NCI-H1092 treated with DMSO at 0.1 percent for 48 hours (cell line): Measurements from ENCODE around the gene FBLN1.

Source experiments
- DNase-seq: peaks from one replicate; lab custom pipeline; 2025; lab: John Stamatoyannopoulos, UW

FBLN1 gene

DNA sequence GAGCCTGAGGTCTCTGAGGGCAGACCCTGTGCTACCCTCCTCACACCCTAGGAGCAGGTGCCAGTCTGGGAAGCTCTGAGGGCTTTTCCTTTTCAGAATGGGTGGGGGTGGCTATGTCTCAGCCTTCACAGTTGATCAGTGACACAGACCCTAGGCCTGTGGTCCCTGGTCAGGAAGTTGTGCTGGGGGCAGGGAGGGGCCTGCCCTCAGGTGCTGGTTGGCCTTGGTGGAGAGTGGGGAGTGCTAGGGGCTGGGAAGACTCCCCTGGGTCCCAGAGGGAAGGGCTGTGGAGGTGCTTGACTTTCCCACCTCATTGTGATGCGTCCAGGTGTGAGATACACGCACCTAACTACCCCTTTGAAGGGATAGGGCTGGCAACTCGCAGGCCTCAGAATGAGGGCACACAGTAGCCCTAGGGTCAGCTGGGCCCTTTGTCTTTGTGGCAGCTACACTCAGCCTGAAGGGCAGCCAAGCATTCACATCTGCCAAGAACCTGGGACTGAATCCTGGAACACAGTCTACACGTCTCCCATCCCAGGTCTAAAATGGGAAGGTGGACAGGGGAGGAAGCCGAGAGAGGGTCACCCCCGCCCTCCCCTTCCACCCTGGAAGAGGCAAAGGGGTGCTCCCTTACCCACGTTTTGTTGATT lies 137.7 kb downstream of the FBLN1 start:
- no peak for DNase-seq

- DNase-seq, result no peak
Observed at GRCh38 chr22:45640941-45641621, 138.4 kb downstream of the FBLN1 start.

DNA sequence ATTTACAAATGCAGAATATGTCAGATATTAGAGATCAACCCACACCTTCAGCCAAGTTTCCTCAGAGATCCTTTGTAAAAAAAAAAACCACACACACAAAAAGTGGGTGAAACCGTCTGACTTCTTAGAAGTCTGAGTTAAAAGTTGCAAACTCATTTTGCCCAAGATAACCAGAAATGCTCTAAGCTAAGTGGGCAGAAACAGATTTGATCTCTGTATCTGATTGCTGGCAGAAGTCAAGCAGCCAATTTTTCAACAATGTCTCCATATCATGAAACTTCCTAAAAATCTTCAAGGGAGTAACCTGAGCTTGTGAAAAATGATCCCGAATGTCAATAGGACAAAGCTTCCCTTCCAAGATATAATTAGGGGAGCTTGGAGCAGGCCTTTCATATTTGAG lies 140.3 kb downstream of the FBLN1 start:
- no peak for DNase-seq

GRCh38 chr22:45644714-45645113 lies 142.0 kb downstream of the FBLN1 start:
- DNase-seq, result no peak

- no peak for DNase-seq
Observed at GRCh38 chr22:45645150-45645525, 142.5 kb downstream of the FBLN1 start.

DNA sequence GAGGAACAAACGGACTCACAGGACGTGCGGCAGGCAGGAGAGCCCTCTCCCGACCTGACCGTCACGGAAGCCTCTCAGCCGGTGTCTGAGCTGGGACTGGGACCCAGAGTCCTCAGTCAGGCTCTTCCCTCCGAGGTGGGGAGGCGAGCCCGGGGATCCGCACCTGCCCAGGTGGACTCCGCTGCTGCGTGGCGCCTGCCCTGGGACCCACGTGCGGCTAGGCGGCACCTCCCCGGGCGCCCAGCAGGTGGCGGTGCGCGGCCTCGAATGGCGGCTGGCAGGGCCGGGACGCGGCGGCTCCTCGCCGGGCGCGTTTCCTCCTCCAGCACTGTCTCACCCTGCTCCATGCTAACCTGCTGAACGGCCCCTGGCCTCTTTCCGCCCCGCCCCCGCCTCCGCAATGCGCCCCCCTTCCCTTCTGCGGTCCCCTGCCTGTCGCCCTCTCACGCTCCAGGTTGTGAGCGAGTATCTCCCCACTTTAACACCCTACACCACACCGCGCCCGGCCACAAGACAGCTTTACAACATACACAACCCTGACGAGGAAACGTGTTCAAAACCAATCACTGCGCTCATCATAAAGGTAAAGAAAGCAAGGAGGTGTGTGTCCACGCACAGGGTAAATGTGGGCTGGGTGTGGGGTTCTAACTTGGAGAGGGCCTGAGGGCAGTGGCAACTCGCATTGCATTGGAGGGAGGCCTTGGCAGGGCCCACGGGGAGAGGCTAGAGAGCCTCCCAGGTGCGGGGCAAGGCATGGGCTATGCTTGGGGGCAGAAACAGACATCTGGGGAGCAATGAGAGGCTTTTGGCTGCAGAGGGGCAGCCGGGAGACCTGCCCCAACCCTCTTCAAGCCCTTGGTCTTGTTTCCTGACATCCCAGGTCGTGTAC lies 143.1 kb downstream of the FBLN1 start:
- no peak for DNase-seq

DNA sequence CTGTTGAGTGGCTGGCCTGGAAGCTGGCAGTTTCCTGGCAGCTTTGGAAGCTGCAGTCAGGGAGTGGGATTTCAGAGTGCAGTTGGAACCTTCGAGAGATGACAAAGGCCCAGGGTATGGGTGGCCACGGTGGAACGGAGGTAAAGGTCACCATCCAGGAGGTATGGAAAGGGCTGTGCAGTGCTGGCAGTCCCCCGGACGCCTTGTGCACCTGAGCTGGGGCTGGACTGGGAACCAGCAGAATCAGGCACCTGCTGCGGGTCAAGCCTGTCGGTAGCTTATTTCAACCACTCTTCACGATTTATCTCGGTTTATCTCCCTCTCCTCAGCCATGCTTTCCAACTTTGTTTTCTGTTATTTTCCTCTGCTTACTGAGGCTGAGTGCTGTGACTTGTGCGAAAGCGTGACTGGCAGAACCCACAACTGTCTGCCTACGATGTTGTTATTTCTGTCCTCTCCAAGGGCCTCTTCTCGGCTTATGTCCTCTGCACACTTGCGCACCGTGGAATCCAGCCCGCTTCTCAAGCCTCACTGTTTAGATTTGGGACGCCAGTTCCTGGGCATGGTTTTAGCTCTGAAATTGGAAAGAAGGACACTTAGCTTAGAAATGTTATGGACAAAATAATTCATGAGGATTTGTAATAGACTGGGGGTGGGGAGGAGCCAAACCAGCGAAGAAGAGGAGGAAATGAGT lies 145.0 kb downstream of the FBLN1 start:
- DNase-seq, result no peak

DNA sequence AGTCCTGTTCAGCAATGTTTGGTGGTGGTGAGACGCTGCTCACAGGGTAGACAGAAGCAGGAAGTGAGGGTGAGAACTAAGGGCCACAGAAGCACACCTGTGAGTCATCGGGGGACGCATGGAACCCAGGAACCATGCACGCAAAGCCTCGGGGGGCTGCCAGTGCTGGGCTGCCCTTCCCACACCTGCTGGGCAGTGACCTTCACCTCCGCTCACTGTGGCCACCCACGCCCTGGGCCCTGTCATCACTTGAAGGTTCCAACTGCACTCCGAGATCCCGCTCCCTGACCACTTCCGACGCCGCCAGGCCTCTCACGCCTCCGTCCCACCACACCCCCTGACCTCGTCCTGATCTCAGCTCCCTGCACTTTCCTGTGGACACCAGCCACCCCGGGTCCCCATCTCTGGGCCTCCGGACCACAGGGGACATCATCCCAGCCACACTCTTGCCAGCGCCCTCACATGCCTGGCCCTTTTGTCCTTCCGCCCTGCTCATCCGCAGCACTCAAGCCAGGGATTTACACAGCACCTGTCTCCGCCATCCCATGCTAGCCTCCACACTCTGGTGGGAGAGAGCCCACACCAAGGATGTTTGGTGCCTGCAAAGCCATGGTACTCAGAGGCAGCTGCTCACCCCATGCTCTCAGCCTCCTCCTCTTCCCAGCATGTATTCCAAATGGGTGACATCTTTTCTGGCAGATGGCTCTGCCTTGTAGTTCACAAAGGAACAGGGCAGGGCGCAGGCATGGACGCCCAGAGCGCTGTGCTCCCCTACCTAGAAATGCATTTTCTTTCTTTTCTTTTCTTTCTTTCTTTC lies 145.8 kb downstream of the FBLN1 start:
- DNase-seq, result no peak

- DNase-seq, result no peak
Observed at GRCh38 chr22:45649809-45650208, 147.1 kb downstream of the FBLN1 start.

DNA sequence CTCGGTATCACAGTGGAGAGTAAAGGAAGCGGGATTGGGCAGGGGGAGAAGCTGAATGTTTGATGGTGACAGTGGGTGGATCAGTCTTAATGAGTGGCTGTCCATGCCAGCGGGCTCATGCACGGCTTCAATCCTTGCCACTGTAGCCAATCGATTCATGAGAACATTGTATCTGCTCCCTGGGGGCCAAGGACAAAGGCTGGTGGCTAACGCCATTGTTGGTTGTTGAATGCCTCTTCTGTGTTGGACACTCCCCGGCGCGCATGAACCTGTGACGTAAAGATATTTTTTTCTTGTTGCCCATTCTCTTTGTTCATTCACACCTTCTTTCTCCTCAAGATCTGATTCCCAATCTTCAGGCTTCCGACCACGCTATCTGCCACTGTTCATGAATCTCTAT lies 148.0 kb downstream of the FBLN1 start:
- no peak for DNase-seq
